ENCODE measurements around the gene ANO2. TPM values are rescaled to one million over a fixed set of nuclear protein-coding genes. Genes with fewer than 3 reads are reported as not detected.

The ANO2 gene
- total RNA-seq, 1 donor from 2014 or later: 32.4 TPM

GRCh38 chr12:5630726-5631125 is 314.3 kb downstream of the ANO2 start:
- DNase-seq (ENCODE audit: extremely low read depth, low read depth, low spot score): no peak

GRCh38 chr12:5628501-5628900 is 316.6 kb downstream of the ANO2 start:
- DNase-seq (ENCODE audit: extremely low read depth, low read depth, low spot score): no peak

- no peak for DNase-seq (ENCODE audit: extremely low read depth, low read depth, low spot score)
Observed at GRCh38 chr12:5627053-5627630, 317.9 kb downstream of the ANO2 start.

GRCh38 chr12:5626151-5626550 is 318.9 kb downstream of the ANO2 start:
- no peak for DNase-seq (ENCODE audit: extremely low read depth, low read depth, low spot score)

- DNase-seq (ENCODE audit: extremely low read depth, low read depth, low spot score): no peak
Observed at GRCh38 chr12:5624486-5625272, 320.4 kb downstream of the ANO2 start.

GRCh38 chr12:5623411-5623810 is 321.6 kb downstream of the ANO2 start:
- DNase-seq (ENCODE audit: extremely low read depth, low read depth, low spot score): no peak

- no peak for DNase-seq (ENCODE audit: extremely low read depth, low read depth, low spot score)
Observed at GRCh38 chr12:5622280-5622679, 322.8 kb downstream of the ANO2 start.

GRCh38 chr12:5621329-5621728 is 323.7 kb downstream of the ANO2 start:
- DNase-seq (ENCODE audit: extremely low read depth, low read depth, low spot score): no peak

GRCh38 chr12:5620896-5621295 is 324.2 kb downstream of the ANO2 start:
- DNase-seq (ENCODE audit: extremely low read depth, low read depth, low spot score): no peak

GRCh38 chr12:5619628-5620027 is 325.4 kb downstream of the ANO2 start:
- DNase-seq (ENCODE audit: extremely low read depth, low read depth, low spot score): no peak

- DNase-seq (ENCODE audit: extremely low read depth, low read depth, low spot score): no peak
Observed at GRCh38 chr12:5616854-5617253, 328.2 kb downstream of the ANO2 start.

- no peak for DNase-seq (ENCODE audit: extremely low read depth, low read depth, low spot score)
Observed at GRCh38 chr12:5615760-5616159, 329.3 kb downstream of the ANO2 start.

- DNase-seq (ENCODE audit: extremely low read depth, low read depth, low spot score): no peak
Observed at GRCh38 chr12:5614256-5614655, 330.8 kb downstream of the ANO2 start.

GRCh38 chr12:5612556-5613410 is 332.3 kb downstream of the ANO2 start:
- no peak for DNase-seq (ENCODE audit: extremely low read depth, low read depth, low spot score)

GRCh38 chr12:5611162-5611561 is 333.9 kb downstream of the ANO2 start:
- DNase-seq (ENCODE audit: extremely low read depth, low read depth, low spot score): no peak

GRCh38 chr12:5599378-5599777 is 345.7 kb downstream of the ANO2 start:
- DNase-seq (ENCODE audit: extremely low read depth, low read depth, low spot score): no peak

GRCh38 chr12:5593998-5594397 is 351.1 kb downstream of the ANO2 start:
- DNase-seq (ENCODE audit: extremely low read depth, low read depth, low spot score): no peak

GRCh38 chr12:5593086-5593485 is 352.0 kb downstream of the ANO2 start:
- no peak for DNase-seq (ENCODE audit: extremely low read depth, low read depth, low spot score)

GRCh38 chr12:5592310-5592709 is 352.7 kb downstream of the ANO2 start:
- DNase-seq (ENCODE audit: extremely low read depth, low read depth, low spot score): no peak

- no peak for DNase-seq (ENCODE audit: extremely low read depth, low read depth, low spot score)
Observed at GRCh38 chr12:5590316-5590715, 354.7 kb downstream of the ANO2 start.

- no peak for DNase-seq (ENCODE audit: extremely low read depth, low read depth, low spot score)
Observed at GRCh38 chr12:5589054-5589453, 356.0 kb downstream of the ANO2 start.

- no peak for DNase-seq (ENCODE audit: extremely low read depth, low read depth, low spot score)
Observed at GRCh38 chr12:5588591-5588990, 356.5 kb downstream of the ANO2 start.

Data from glomerular endothelial cell (primary cell).